CD14-positive monocyte (primary cell): Measurements from ENCODE around the gene FRY. TPM values are rescaled to one million over a fixed set of nuclear protein-coding genes. Genes with fewer than 3 reads are reported as not detected.

ENCODE experiments used
- DNase-seq, 3 donors: peaks; one replicate each; pipeline ENCODE4 v3.0.0-alpha.2; 2011 to 2022
- H2AFZ ChIP-seq: 2 replicates; pipeline ENCODE4 v1.6.0; 2012; ENCODE audit warnings: mild to moderate bottlenecking, low read depth, low read length, inconsistent platforms; ENCODE audit not compliant: insufficient read depth, poor library complexity, severe bottlenecking
- H3K27ac ChIP-seq, 2 donors: 1 replicate in 1 of 2; 2 replicates in 1 of 2; pipeline ENCODE4 v1.5.1; 2012 to 2013; ENCODE audit warnings: low read length in 2 of 2, control low read depth in 1 of 2, inconsistent platforms in 1 of 2, low read depth in 1 of 2, mild to moderate bottlenecking in 1 of 2
- H3K27me3 ChIP-seq, 2 donors: one replicate each; pipeline versions ENCODE4 v1.6.0 to v1.6.1; 2011 to 2013; ENCODE audit warnings: low read length in 2 of 2; ENCODE audit not compliant: control insufficient read depth in 2 of 2, insufficient read depth in 2 of 2
- H3K36me3 ChIP-seq, 2 donors: replicated peaks in 1 of 2; 1 replicate in 1 of 2; 2 replicates in 1 of 2; pipeline versions ENCODE4 v1.5.1 to v1.6.1; 2012 to 2013; ENCODE audit warnings: low read length in 2 of 2, control low read depth in 1 of 2, inconsistent platforms in 1 of 2, mild to moderate bottlenecking in 1 of 2; ENCODE audit not compliant: insufficient read depth in 2 of 2, control insufficient read depth in 1 of 2
- H3K4me1 ChIP-seq, 2 donors: 1 replicate in 1 of 2; 2 replicates in 1 of 2; pipeline versions ENCODE4 v1.5.1 to v1.6.1; 2012 to 2013; ENCODE audit warnings: low read length in 2 of 2, control low read depth in 1 of 2, inconsistent platforms in 1 of 2, mild to moderate bottlenecking in 1 of 2, moderate library complexity in 1 of 2; ENCODE audit not compliant: insufficient read depth in 2 of 2, control insufficient read depth in 1 of 2
- H3K4me2 ChIP-seq: replicated peaks from 2 replicates; pipeline ENCODE3; 2012; ENCODE audit warnings: low read length, moderate library complexity, mild to moderate bottlenecking; ENCODE audit not compliant: poor library complexity, severe bottlenecking; ENCODE audit errors: extremely low read depth
- H3K4me3 ChIP-seq, 3 experiments: fragments of 200-600 bp in 1 of 3; sonication (generic) in 1 of 3; replicated peaks in 1 of 3; 1 replicate in 2 of 3; 2 replicates in 1 of 3; pipeline ENCODE4 v1.5.1; 2011 to 2013; ENCODE audit warnings: low read length in 3 of 3, mild to moderate bottlenecking in 3 of 3, control low read depth in 2 of 3, low read depth in 2 of 3, inconsistent platforms in 1 of 3, moderate library complexity in 1 of 3
- H3K79me2 ChIP-seq: 2 replicates; pipeline ENCODE4 v1.6.0; 2012; ENCODE audit warnings: mild to moderate bottlenecking, control low read depth, inconsistent platforms, low read length, moderate library complexity; ENCODE audit not compliant: insufficient read depth
- H3K9ac ChIP-seq: 2 replicates; pipeline ENCODE4 v1.6.0; 2017; ENCODE audit warnings: low read length, mild to moderate bottlenecking; ENCODE audit not compliant: insufficient read depth, poor library complexity, severe bottlenecking
- H3K9me3 ChIP-seq, 2 donors: replicated peaks in 1 of 2; 1 replicate in 1 of 2; 2 replicates in 1 of 2; pipeline versions ENCODE4 v1.5.1 to v1.6.1; 2012 to 2013; ENCODE audit warnings: low read length in 2 of 2, control low read depth in 1 of 2; ENCODE audit not compliant: control insufficient read depth in 1 of 2, insufficient read depth in 1 of 2
- H4K20me1 ChIP-seq: 2 replicates; pipeline ENCODE4 v1.6.0; 2012; ENCODE audit warnings: mild to moderate bottlenecking, low read length, control low read depth, moderate library complexity; ENCODE audit not compliant: insufficient read depth
- H3K27ac Mint-ChIP-seq, 7 donors: one replicate each; pipeline ENCODE4 v1.8.0; 2020; ENCODE audit warnings: mild to moderate bottlenecking in 7 of 7, mixed read lengths in 7 of 7, moderate library complexity in 6 of 7, inconsistent platforms in 2 of 7
- H3K27me3 Mint-ChIP-seq, 3 donors: one replicate each; pipeline ENCODE4 v1.8.0; 2021 to 2022; ENCODE audit warnings: low read depth in 3 of 3, mild to moderate bottlenecking in 3 of 3, mixed read lengths in 3 of 3, moderate library complexity in 3 of 3, inconsistent platforms in 1 of 3
- H3K36me3 Mint-ChIP-seq, 2 donors: one replicate each; pipeline ENCODE4 v1.8.0; 2020; ENCODE audit warnings: mixed read lengths in 2 of 2, inconsistent platforms in 1 of 2, mild to moderate bottlenecking in 1 of 2
- H3K4me1 Mint-ChIP-seq: one replicate; pipeline ENCODE4 v1.8.0; 2020; ENCODE audit warnings: mild to moderate bottlenecking, mixed read lengths
- H3K4me3 Mint-ChIP-seq, 2 donors: one replicate each; pipeline ENCODE4 v1.8.0; 2020; ENCODE audit warnings: mild to moderate bottlenecking in 2 of 2, mixed read lengths in 2 of 2, moderate library complexity in 1 of 2
- H3K9me3 Mint-ChIP-seq, 7 donors: one replicate each; pipeline ENCODE4 v1.8.0; 2020 to 2022; ENCODE audit warnings: mixed read lengths in 7 of 7, mild to moderate bottlenecking in 6 of 7, moderate library complexity in 6 of 7, inconsistent platforms in 2 of 7
- CTCF ChIP-seq: fragments of 200-600 bp; IDR thresholded peaks from one replicate; pipeline ENCODE4 v1.8.0; 2022; ENCODE audit warnings: antibody characterized with exemption, mild to moderate bottlenecking
- WGBS: methylation state at CpG from one replicate; pipeline ENCODE4 v1.1.5; 2013; ENCODE audit warnings: missing lambda C conversion rate; ENCODE audit not compliant: insufficient coverage; 5-methylcytosine and 5-hydroxymethylcytosine counted together
- intact Hi-C, 2 donors: fragments of 100-400 bp; cut with micrococcal nuclease; formaldehyde crosslinking; loops; one replicate each; pipeline versions ENCODE4 v1.15.0 to v1.15.1; 2023
- polyA plus RNA-seq, 3 donors: library from polyadenylated mRNA; depleted of rRNA in 1 of 3; unstranded in 2 of 3; stranded (reverse) in 1 of 3; fragments of 300-500 nt in 2 of 3; fragments of >200 nt in 1 of 3; fragmentation: Illumina TruSeq in 2 of 3; gene quantifications; 1 replicate in 2 of 3; 2 replicates in 1 of 3; pipeline ENCODE4 v1.2.3, GENCODE V29; 2012 to 2021

Gene FRY
- polyA plus RNA-seq, 3 donors, result 3.9 to 31.8 (median 5.0) TPM

- H3K27me3 ChIP-seq, result no peaks in the 10 kb centered on the region
- H3K4me3 ChIP-seq, result no peak overlapping the region
- H3K4me1 ChIP-seq, result peaks cover 16 to 41% of the 10 kb centered on the region in 2 donors
- peaks cover 19% of the 10 kb centered on the region for H3K4me1 Mint-ChIP-seq
- H3K27ac ChIP-seq, result peak overlapping the region; percentile 45 to 79
- peaks cover 59% of the 10 kb centered on the region for H3K79me2 ChIP-seq
- H3K4me3 Mint-ChIP-seq, result no peak overlapping the region
- H3K36me3 Mint-ChIP-seq, result peaks cover 28 to 37% of the 10 kb centered on the region in 2 donors
- H4K20me1 ChIP-seq, result peaks cover 7% of the 10 kb centered on the region
- peaks cover 3 to 16% (median 6%) of the 10 kb centered on the region in 7 donors for H3K9me3 Mint-ChIP-seq
- DNase-seq, result no peak
- no peak overlapping the region for H3K27ac Mint-ChIP-seq
- H2AFZ ChIP-seq, result no peak overlapping the region
- no peak overlapping the region for H3K4me2 ChIP-seq
- TF ChIP-seq CTCF, result no peak
- intact Hi-C loops, result no loop called here
- H3K9me3 ChIP-seq, result peaks cover 13 to 16% of the 10 kb centered on the region in 2 donors
- 22% methylated on average over 1 of the region's 2 CpGs for WGBS
- peaks cover 22 to 53% of the 10 kb centered on the region in 2 donors for H3K36me3 ChIP-seq
- no peak overlapping the region for H3K9ac ChIP-seq
- no peaks in the 10 kb centered on the region for H3K27me3 Mint-ChIP-seq
These were observed 76.4 kb downstream of the FRY start for GRCh38 chr13:32107973-32108372.

GRCh38 chr13:32113532-32113931, 82.0 kb downstream of the FRY start:
- peaks cover 5 to 8% of the 10 kb centered on the region in 2 donors for H3K36me3 Mint-ChIP-seq
- Histone ChIP-seq H3K4me3 (no peak overlapping the region), H4K20me1 (no peaks in the 10 kb centered on the region), H3K9ac (no peak overlapping the region), H3K79me2 (peaks cover 82% of the 10 kb centered on the region), H3K9me3 (no peaks in the 10 kb centered on the region), H3K4me1 (peaks cover 48 to 78% of the 10 kb centered on the region in 2 donors), H3K4me2 (no peak overlapping the region), H3K27ac (peak overlapping the region in 1 of 2 donors; percentile 90), H3K27me3 (no peaks in the 10 kb centered on the region), H3K36me3 (peaks cover 0 to 15% of the 10 kb centered on the region in 2 donors), H2AFZ (no peak overlapping the region)
- no peaks in the 10 kb centered on the region for H3K9me3 Mint-ChIP-seq
- 0% methylated on average over 1 of the region's 1 CpG for WGBS
- DNase-seq, result peak in 2 of 3 donors; percentile 28 to 48
- H3K4me3 Mint-ChIP-seq, result no peak overlapping the region
- peak overlapping the region in 6 of 7 donors; percentile 19 to 76 (median 58) for H3K27ac Mint-ChIP-seq
- H3K27me3 Mint-ChIP-seq, result no peaks in the 10 kb centered on the region
- intact Hi-C loops, result loop anchor here (10.0 kb wide), 1 partner anchor 79 kb away; the partner anchor contains the start of gene FRY (in 2 of the 2)
- no peak for TF ChIP-seq CTCF
- peaks cover 63% of the 10 kb centered on the region for H3K4me1 Mint-ChIP-seq
